ENCODE data around the gene RNF144A.

GRCh38 chr2:7047661-7048060 lies 130.4 kb downstream of the RNF144A start:
- TF ChIP-seq GATA2 (IDR thresholded peaks at IDR 0.05; ENCODE audit: low read depth, low read length), result no peak
- no peak for TF ChIP-seq GATA3 (IDR thresholded peaks at IDR 0.05; ENCODE audit: low read depth, low read length)
